Smooth muscle cell (in vitro differentiated cells): ENCODE results near the gene WHRN. TPM values are rescaled to one million over a fixed set of nuclear protein-coding genes. Genes with fewer than 3 reads are reported as not detected.

ENCODE experiments used
- DNase-seq: peaks from one replicate; lab custom pipeline; 2025; ENCODE audit not compliant: unreplicated experiment; lab: John Stamatoyannopoulos, UW
- H2AFZ ChIP-seq: fragments of 200-600 bp; sonication (generic); 2 replicates; pipeline ENCODE4 v1.6.0; 2016; ENCODE audit warnings: antibody characterized with exemption, low read depth, mild to moderate bottlenecking
- H3F3A ChIP-seq: fragments of 200-600 bp; sonication (generic); 2 replicates; pipeline ENCODE4 v1.6.0; 2017; ENCODE audit warnings: antibody characterized with exemption, low read depth
- H3K27ac ChIP-seq: fragments of 200-600 bp; sonication (generic); 2 replicates; pipeline ENCODE4 v1.5.1; 2016; ENCODE audit warnings: low read depth, mild to moderate bottlenecking
- H3K27me3 ChIP-seq: fragments of 200-600 bp; sonication (generic); 2 replicates; pipeline ENCODE4 v1.6.1; 2016; ENCODE audit warnings: low read depth, mild to moderate bottlenecking
- H3K36me3 ChIP-seq: fragments of 200-600 bp; sonication (generic); 2 replicates; pipeline ENCODE4 v1.5.1; 2016; ENCODE audit warnings: low read depth
- H3K4me1 ChIP-seq: fragments of 200-600 bp; sonication (generic); 2 replicates; pipeline ENCODE4 v1.5.1; 2016; ENCODE audit warnings: low read depth
- H3K4me2 ChIP-seq: fragments of 200-600 bp; sonication (generic); 2 replicates; pipeline ENCODE4 v1.6.0; 2016; ENCODE audit warnings: mild to moderate bottlenecking
- H3K4me3 ChIP-seq: fragments of 200-600 bp; sonication (generic); 2 replicates; pipeline ENCODE4 v1.5.1; 2016; ENCODE audit warnings: mild to moderate bottlenecking
- H3K79me2 ChIP-seq: fragments of 200-600 bp; sonication (generic); 2 replicates; pipeline ENCODE4 v1.6.0; 2016; ENCODE audit warnings: low read depth, mild to moderate bottlenecking
- H3K9ac ChIP-seq: fragments of 200-600 bp; sonication (generic); 2 replicates; pipeline ENCODE4 v1.6.0; 2016; ENCODE audit warnings: low read depth
- H3K9me3 ChIP-seq: fragments of 200-600 bp; sonication (generic); replicated peaks from 2 replicates; pipeline ENCODE4 v1.5.1; 2016; ENCODE audit warnings: low read depth
- H4K20me1 ChIP-seq: fragments of 200-600 bp; sonication (generic); 2 replicates; pipeline ENCODE4 v1.6.0; 2016; ENCODE audit warnings: low read depth
- WGBS: methylation state at CpG from one replicate; pipeline ENCODE4 v1.1.7; 2016; ENCODE audit warnings: low lambda C conversion rate; 5-methylcytosine and 5-hydroxymethylcytosine counted together
- polyA plus RNA-seq: library from polyadenylated mRNA; unstranded; fragments of >200 nt; fragmentation: Nextera tagmentation; extraction: Ambion mirVana; gene quantifications from 2 replicates; pipeline ENCODE4 v1.2.1, GENCODE V29; 2016
- total RNA-seq: library from RNA; depleted of rRNA; stranded (reverse); fragments of >200 nt; gene quantifications from 2 replicates; pipeline ENCODE4 v1.2.3, GENCODE V29; 2014
- TF ChIP-seq, protein P1 (sequence below): fragments of 200-600 bp; sonication (generic); IDR thresholded peaks from 2 replicates; pipeline ENCODE4 v1.5.1; 2017; ENCODE audit warnings: borderline replicate concordance, mild to moderate bottlenecking, antibody characterized with exemption; ENCODE audit not compliant: insufficient read depth, poor library complexity, severe bottlenecking

Gene WHRN
- total and polyA plus RNA-seq, 2 experiments from 2014 or later: 3.6 to 12.9 TPM

- H2AFZ ChIP-seq: no peak overlapping the region
- WGBS: 96% methylated on average over 14 of the region's 14 CpGs
- no peak for DNase-seq
- TF ChIP-seq, protein P1, sequence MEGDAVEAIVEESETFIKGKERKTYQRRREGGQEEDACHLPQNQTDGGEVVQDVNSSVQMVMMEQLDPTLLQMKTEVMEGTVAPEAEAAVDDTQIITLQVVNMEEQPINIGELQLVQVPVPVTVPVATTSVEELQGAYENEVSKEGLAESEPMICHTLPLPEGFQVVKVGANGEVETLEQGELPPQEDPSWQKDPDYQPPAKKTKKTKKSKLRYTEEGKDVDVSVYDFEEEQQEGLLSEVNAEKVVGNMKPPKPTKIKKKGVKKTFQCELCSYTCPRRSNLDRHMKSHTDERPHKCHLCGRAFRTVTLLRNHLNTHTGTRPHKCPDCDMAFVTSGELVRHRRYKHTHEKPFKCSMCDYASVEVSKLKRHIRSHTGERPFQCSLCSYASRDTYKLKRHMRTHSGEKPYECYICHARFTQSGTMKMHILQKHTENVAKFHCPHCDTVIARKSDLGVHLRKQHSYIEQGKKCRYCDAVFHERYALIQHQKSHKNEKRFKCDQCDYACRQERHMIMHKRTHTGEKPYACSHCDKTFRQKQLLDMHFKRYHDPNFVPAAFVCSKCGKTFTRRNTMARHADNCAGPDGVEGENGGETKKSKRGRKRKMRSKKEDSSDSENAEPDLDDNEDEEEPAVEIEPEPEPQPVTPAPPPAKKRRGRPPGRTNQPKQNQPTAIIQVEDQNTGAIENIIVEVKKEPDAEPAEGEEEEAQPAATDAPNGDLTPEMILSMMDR: no peak
- no peaks in the 10 kb centered on the region for H3K27me3 ChIP-seq
- H3K4me1 ChIP-seq: no peaks in the 10 kb centered on the region
- no peaks in the 10 kb centered on the region for H3F3A ChIP-seq
- no peak overlapping the region for H3K27ac ChIP-seq
- H3K4me3 ChIP-seq: no peak overlapping the region
- H4K20me1 ChIP-seq: no peaks in the 10 kb centered on the region
- H3K36me3 ChIP-seq: no peaks in the 10 kb centered on the region
- no peak overlapping the region for H3K4me2 ChIP-seq
- H3K9me3 ChIP-seq: no peaks in the 10 kb centered on the region
- H3K9ac ChIP-seq: no peak overlapping the region
- no peaks in the 10 kb centered on the region for H3K79me2 ChIP-seq
Measured at GRCh38 chr9:114423181-114423580, 82.1 kb downstream of the WHRN start.

GRCh38 chr9:114421147-114421546 is 84.1 kb downstream of the WHRN start:
- no peaks in the 10 kb centered on the region for H3K4me1 ChIP-seq
- no peaks in the 10 kb centered on the region for H3K36me3 ChIP-seq
- no peak overlapping the region for H3K4me2 ChIP-seq
- no peak overlapping the region for H3K4me3 ChIP-seq
- H3K79me2 ChIP-seq: no peaks in the 10 kb centered on the region
- TF ChIP-seq, protein P1: no peak
- H3F3A ChIP-seq: no peaks in the 10 kb centered on the region
- H2AFZ ChIP-seq: no peak overlapping the region
- H3K9me3 ChIP-seq: no peaks in the 10 kb centered on the region
- WGBS: 92% methylated on average over 2 of the region's 2 CpGs
- no peak overlapping the region for H3K9ac ChIP-seq
- H3K27me3 ChIP-seq: no peaks in the 10 kb centered on the region
- no peak overlapping the region for H3K27ac ChIP-seq
- H4K20me1 ChIP-seq: no peaks in the 10 kb centered on the region
- DNase-seq: no peak

- TF ChIP-seq, protein P1: no peak
- no peaks in the 10 kb centered on the region for H3K9me3 ChIP-seq
- H3K4me2 ChIP-seq: no peak overlapping the region
- no peak for DNase-seq
- no peaks in the 10 kb centered on the region for H3K4me1 ChIP-seq
- no peaks in the 10 kb centered on the region for H4K20me1 ChIP-seq
- H3K36me3 ChIP-seq: no peaks in the 10 kb centered on the region
- H3K27me3 ChIP-seq: no peaks in the 10 kb centered on the region
- no peaks in the 10 kb centered on the region for H3K79me2 ChIP-seq
- H3K4me3 ChIP-seq: no peak overlapping the region
- H3K27ac ChIP-seq: no peak overlapping the region
- no peak overlapping the region for H3K9ac ChIP-seq
- no peaks in the 10 kb centered on the region for H3F3A ChIP-seq
- no peak overlapping the region for H2AFZ ChIP-seq
- WGBS: 97% methylated on average over 8 of the region's 8 CpGs
Measured at GRCh38 chr9:114419796-114420195, 85.5 kb downstream of the WHRN start.

DNA sequence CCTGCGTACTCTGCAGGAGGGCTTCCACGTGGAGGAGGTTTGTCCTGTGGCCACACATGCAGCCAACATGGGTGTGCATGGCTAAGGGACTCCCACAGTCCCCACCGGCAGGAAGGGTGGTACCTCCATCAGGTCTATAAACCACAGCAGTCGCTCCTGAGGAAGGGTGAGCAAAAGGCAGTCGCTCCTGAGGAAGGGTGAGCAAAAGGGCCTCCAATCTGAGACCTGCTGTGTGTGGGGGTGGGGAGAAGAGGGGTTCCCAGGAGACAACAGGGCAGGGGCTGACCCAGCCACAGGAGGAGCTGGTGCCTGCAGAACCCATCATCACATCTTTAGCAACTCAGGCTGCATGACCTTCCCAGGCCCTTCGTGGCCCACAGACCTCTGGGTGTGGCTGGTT is 87.2 kb downstream of the WHRN start:
- peaks cover 2% of the 10 kb centered on the region for H3F3A ChIP-seq
- H3K9ac ChIP-seq: no peak overlapping the region
- 91% methylated on average over 6 of the region's 6 CpGs for WGBS
- H3K4me3 ChIP-seq: no peak overlapping the region
- H3K4me2 ChIP-seq: no peak overlapping the region
- H4K20me1 ChIP-seq: no peaks in the 10 kb centered on the region
- H3K27me3 ChIP-seq: no peaks in the 10 kb centered on the region
- H3K9me3 ChIP-seq: no peaks in the 10 kb centered on the region
- H3K4me1 ChIP-seq: peaks cover 12% of the 10 kb centered on the region
- H3K36me3 ChIP-seq: no peaks in the 10 kb centered on the region
- no peaks in the 10 kb centered on the region for H3K79me2 ChIP-seq
- H2AFZ ChIP-seq: no peak overlapping the region
- TF ChIP-seq, protein P1: no peak
- no peak overlapping the region for H3K27ac ChIP-seq
- DNase-seq: no peak
